Hepatocyte (in vitro differentiated cells): ENCODE data around the gene ETV3. TPM values are rescaled to one million over a fixed set of nuclear protein-coding genes. Genes with fewer than 3 reads are reported as not detected.

Source experiments
- DNase-seq: peaks from one replicate; pipeline ENCODE4 v3.0.0-alpha.2; 2016; ENCODE audit warnings: low spot score
- H2AFZ ChIP-seq: fragments of 200-600 bp; sonication (generic); 2 replicates; pipeline ENCODE4 v1.6.0; 2016; ENCODE audit warnings: antibody characterized with exemption, mild to moderate bottlenecking
- H3K27ac ChIP-seq: fragments of 200-600 bp; sonication (generic); 2 replicates; pipeline ENCODE4 v1.5.1; 2016; ENCODE audit warnings: mild to moderate bottlenecking
- H3K27me3 ChIP-seq: fragments of 200-600 bp; sonication (generic); 2 replicates; pipeline ENCODE4 v1.6.1; 2016
- H3K36me3 ChIP-seq: fragments of 200-600 bp; sonication (generic); replicated peaks from 2 replicates; pipeline ENCODE4 v1.5.1; 2016; ENCODE audit warnings: low read depth; ENCODE audit not compliant: insufficient read depth
- H3K4me1 ChIP-seq: fragments of 200-600 bp; sonication (generic); 2 replicates; pipeline ENCODE4 v1.5.1; 2016; ENCODE audit warnings: mild to moderate bottlenecking, moderate library complexity; ENCODE audit not compliant: insufficient read depth
- H3K4me2 ChIP-seq: fragments of 200-600 bp; sonication (generic); 2 replicates; pipeline ENCODE4 v1.6.0; 2016
- H3K4me3 ChIP-seq: fragments of 200-600 bp; sonication (generic); 2 replicates; pipeline ENCODE4 v1.5.1; 2016; ENCODE audit warnings: mild to moderate bottlenecking
- H3K79me2 ChIP-seq: fragments of 200-600 bp; sonication (generic); 2 replicates; pipeline ENCODE4 v1.6.0; 2017; ENCODE audit warnings: mild to moderate bottlenecking
- H3K9me2 ChIP-seq: fragments of 200-600 bp; sonication (generic); replicated peaks from 2 replicates; pipeline ENCODE4 v1.6.0; 2017; ENCODE audit warnings: mild to moderate bottlenecking; ENCODE audit not compliant: insufficient read depth
- H3K9me3 ChIP-seq: fragments of 200-600 bp; sonication (generic); 2 replicates; pipeline ENCODE4 v1.5.1; 2016; ENCODE audit warnings: low read depth, mild to moderate bottlenecking
- H4K20me1 ChIP-seq: fragments of 200-600 bp; sonication (generic); 2 replicates; pipeline ENCODE4 v1.6.0; 2016; ENCODE audit warnings: mild to moderate bottlenecking; ENCODE audit not compliant: insufficient read depth, poor library complexity, severe bottlenecking
- CTCF ChIP-seq: fragments of 200-600 bp; sonication (generic); IDR thresholded peaks from 2 replicates; pipeline ENCODE4 v1.5.1; 2016; ENCODE audit warnings: antibody characterized with exemption, mild to moderate bottlenecking; ENCODE audit not compliant: poor library complexity
- EZH2 ChIP-seq: fragments of 200-600 bp; sonication (generic); IDR thresholded peaks from 2 replicates; pipeline ENCODE4 v1.6.1; 2016; ENCODE audit warnings: antibody characterized with exemption, mild to moderate bottlenecking, borderline replicate concordance
- EZH2phosphoT487 ChIP-seq: fragments of 200-600 bp; sonication (generic); IDR thresholded peaks from one replicate; pipeline ENCODE4 v1.6.1; 2018; ENCODE audit warnings: antibody characterized with exemption, mild to moderate bottlenecking, low read depth, moderate library complexity; ENCODE audit not compliant: unreplicated experiment, severe bottlenecking
- WGBS: methylation state at CpG from one replicate; pipeline ENCODE4 v1.1.6; 2016; ENCODE audit warnings: low lambda C conversion rate; ENCODE audit errors: missing lambda C conversion rate; 5-methylcytosine and 5-hydroxymethylcytosine counted together
- polyA plus RNA-seq: library from polyadenylated mRNA; unstranded; fragments of >200 nt; fragmentation: Nextera tagmentation; extraction: Ambion mirVana; gene quantifications from 2 replicates; pipeline ENCODE4 v1.2.1, GENCODE V29; 2016
- total RNA-seq: library from RNA; depleted of rRNA; stranded (reverse); fragments of >200 nt; gene quantifications from 2 replicates; pipeline ENCODE4 v1.2.3, GENCODE V29; 2014

The ETV3 gene
- total and polyA plus RNA-seq, 2 experiments from 2014 or later, result 8.4 to 17.6 TPM

- Histone ChIP-seq H3K27ac (peak overlapping the region; percentile 31), H2AFZ (no peak overlapping the region), H3K4me1 (peaks cover 3% of the 10 kb centered on the region), H3K27me3 (no peaks in the 10 kb centered on the region), H3K36me3 (no peaks in the 10 kb centered on the region), H3K9me2 (no peaks in the 10 kb centered on the region), H3K79me2 (no peaks in the 10 kb centered on the region), H4K20me1 (no peaks in the 10 kb centered on the region), H3K4me2 (no peak overlapping the region), H3K9me3 (no peaks in the 10 kb centered on the region), H3K4me3 (no peak overlapping the region)
- DNase-seq, result no peak
- TF ChIP-seq EZH2phosphoT487 (no peak), CTCF (no peak), EZH2 (no peak)
- 66% methylated on average over 5 of the region's 5 CpGs for WGBS
Measured at GRCh38 chr1:157161901-157162300, 23.7 kb upstream of the ETV3 start.

- 72% methylated on average over 4 of the region's 4 CpGs for WGBS
- Histone ChIP-seq H3K27me3 (no peaks in the 10 kb centered on the region), H2AFZ (no peak overlapping the region), H3K79me2 (no peaks in the 10 kb centered on the region), H3K4me2 (no peak overlapping the region), H3K36me3 (no peaks in the 10 kb centered on the region), H3K27ac (no peak overlapping the region), H3K4me1 (peaks cover 22% of the 10 kb centered on the region), H3K9me2 (no peaks in the 10 kb centered on the region), H4K20me1 (no peaks in the 10 kb centered on the region), H3K9me3 (no peaks in the 10 kb centered on the region), H3K4me3 (no peak overlapping the region)
- DNase-seq, result no peak
- TF ChIP-seq EZH2phosphoT487 (no peak), EZH2 (no peak), CTCF (no peak)
Measured at GRCh38 chr1:157158967-157159366, 20.8 kb upstream of the ETV3 start.

- no peak overlapping the region for H3K4me3 ChIP-seq
- TF ChIP-seq EZH2, result no peak
- no peak for TF ChIP-seq CTCF
- no peak for TF ChIP-seq EZH2phosphoT487
- H3K9me2 ChIP-seq, result no peaks in the 10 kb centered on the region
- WGBS, result 76% methylated on average over 9 of the region's 9 CpGs
- no peak for DNase-seq
- no peak overlapping the region for H2AFZ ChIP-seq
- no peak overlapping the region for H3K27ac ChIP-seq
- H3K4me2 ChIP-seq, result no peak overlapping the region
- no peaks in the 10 kb centered on the region for H3K36me3 ChIP-seq
- H4K20me1 ChIP-seq, result no peaks in the 10 kb centered on the region
- no peaks in the 10 kb centered on the region for H3K79me2 ChIP-seq
- H3K4me1 ChIP-seq, result peaks cover 22% of the 10 kb centered on the region
- no peaks in the 10 kb centered on the region for H3K9me3 ChIP-seq
- H3K27me3 ChIP-seq, result no peaks in the 10 kb centered on the region
Measured at GRCh38 chr1:157157501-157158190, 19.5 kb upstream of the ETV3 start.

GRCh38 chr1:157156058-157156541 is 17.9 kb upstream of the ETV3 start:
- Histone ChIP-seq H3K79me2 (no peaks in the 10 kb centered on the region), H3K9me2 (no peaks in the 10 kb centered on the region), H3K27me3 (no peaks in the 10 kb centered on the region), H3K9me3 (no peaks in the 10 kb centered on the region), H3K4me1 (peaks cover 22% of the 10 kb centered on the region), H3K4me2 (peak overlapping the region; percentile 80), H3K27ac (no peak overlapping the region), H3K4me3 (no peak overlapping the region), H2AFZ (peak overlapping the region; percentile 49), H3K36me3 (no peaks in the 10 kb centered on the region), H4K20me1 (no peaks in the 10 kb centered on the region)
- peak; percentile 86 for DNase-seq
- 5% methylated on average over 14 of the region's 14 CpGs for WGBS
- TF ChIP-seq CTCF, result peak; percentile 93
- TF ChIP-seq EZH2phosphoT487, result no peak
- TF ChIP-seq EZH2, result no peak
